ENCODE results near the gene BNIP2.

The BNIP2 gene

DNA sequence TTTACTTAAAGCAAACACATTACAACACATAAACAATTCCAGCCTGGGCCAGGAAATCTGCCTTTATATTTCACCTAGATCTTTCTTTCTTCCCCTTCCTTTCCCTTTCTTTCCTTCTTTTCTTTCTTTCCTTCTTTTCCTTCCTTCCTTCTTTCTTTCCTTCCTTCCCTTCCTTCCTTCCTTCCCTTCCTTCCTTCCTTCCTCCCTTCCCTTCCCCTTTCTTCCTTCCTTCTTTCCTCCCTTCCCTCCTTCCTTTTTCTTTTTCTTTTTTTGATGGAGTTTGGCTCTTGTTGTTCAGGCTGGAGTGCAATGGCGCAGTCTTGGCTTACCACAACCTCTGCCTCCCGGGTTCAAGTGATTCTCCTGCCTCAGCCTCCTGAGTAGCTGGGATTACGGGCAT lies 24.1 kb upstream of the BNIP2 start:
- Histone ChIP-seq H3K79me1 (ENCODE audit: low read depth, low read length) (no peaks in the 10 kb centered on the region), H3K4me2 (ENCODE audit: insufficient read depth, low read length, poor library complexity, severe bottlenecking) (no peak overlapping the region), H3K14ac (ENCODE audit: low read length) (no peak overlapping the region), H2BK15ac (ENCODE audit: low read length) (no peak overlapping the region), H2BK12ac (ENCODE audit: low read length) (no peak overlapping the region), H3K27ac (replicated peaks; ENCODE audit: low read length) (no peak overlapping the region), H2BK120ac (ENCODE audit: low read depth, low read length) (no peak overlapping the region), H3K9me3 (replicated peaks in 1 of 2; ENCODE audit: control insufficient read depth in 2 of 2, insufficient read depth in 1 of 2, low read depth in 1 of 2, low read length in 2 of 2) (no peaks in the 10 kb centered on the region), H3K4me3 (ENCODE audit: low read length in 2 of 2) (no peak overlapping the region), H3K4me1 (ENCODE audit: control insufficient read depth in 2 of 2, insufficient read depth in 1 of 2, low read depth in 1 of 2, low read length in 2 of 2) (no peaks in the 10 kb centered on the region), H2AFZ (ENCODE audit: low read length) (no peak overlapping the region), H3K36me3 (replicated peaks in 1 of 2; ENCODE audit: control insufficient read depth in 2 of 2, insufficient read depth in 2 of 2, low read length in 2 of 2) (no peaks in the 10 kb centered on the region), H3K18ac (ENCODE audit: low read length) (no peak overlapping the region), H4K8ac (ENCODE audit: low read depth, low read length) (no peak overlapping the region), H3K4ac (ENCODE audit: low read length) (no peak overlapping the region), H4K91ac (ENCODE audit: low read depth, low read length, poor library complexity) (no peak overlapping the region), H2BK5ac (ENCODE audit: low read length) (no peak overlapping the region), H3K23ac (ENCODE audit: low read depth, low read length, poor library complexity) (no peak overlapping the region), H3K27me3 (ENCODE audit: control insufficient read depth in 3 of 3, insufficient read depth in 3 of 3, low read depth in 1 of 3, low read length in 3 of 3) (peaks cover 0 to 3% (median 0%) of the 10 kb centered on the region in 3 experiments), H2AK5ac (ENCODE audit: low read depth, low read length) (no peak overlapping the region), H3K9ac (ENCODE audit: low read depth, low read length, poor library complexity) (no peak overlapping the region)
- DNase-seq (ENCODE audit: low spot score) = no peak
- no CpG with 5 or more reads among the region's 3 CpGs for WGBS, 2 donors (ENCODE audit: extremely low coverage in 2 of 2, insufficient read length in 2 of 2, insufficient replicate concordance in 1 of 2)

DNA sequence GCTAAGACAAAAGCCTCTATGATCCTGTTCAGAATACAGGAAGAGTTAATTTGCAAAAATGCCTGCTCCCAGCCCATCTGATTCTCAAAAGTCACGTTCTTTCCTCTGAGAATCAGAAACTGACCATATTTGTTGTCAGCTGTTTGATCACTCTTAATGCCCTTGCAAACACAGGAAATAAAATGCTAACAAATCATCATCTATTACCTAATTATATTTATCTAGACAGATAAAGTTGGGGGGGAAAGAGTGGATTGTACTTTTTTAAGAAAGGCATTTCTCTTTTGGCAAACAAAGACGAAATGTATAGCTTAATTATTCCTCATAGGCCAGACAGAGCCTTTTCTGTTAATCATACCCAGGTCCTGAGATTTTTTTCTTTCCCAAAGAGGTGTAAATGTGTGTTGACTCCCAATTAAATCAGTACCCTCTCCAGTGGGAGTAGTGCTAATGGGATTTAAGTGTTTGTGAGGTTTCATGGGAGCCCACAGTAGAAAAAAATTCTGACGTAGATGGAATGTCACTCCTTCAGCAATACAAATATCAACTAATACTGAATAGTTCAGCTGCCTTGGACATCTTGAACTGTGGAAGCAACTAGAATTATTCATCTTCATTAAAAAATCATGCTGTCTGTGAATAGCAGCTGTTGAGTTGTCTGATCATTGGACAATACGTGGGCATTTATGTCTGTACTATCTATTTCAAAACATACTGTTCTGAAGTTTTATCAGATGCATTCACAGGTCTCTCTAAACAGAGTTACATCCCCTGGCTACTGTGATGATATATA lies 22.5 kb upstream of the BNIP2 start:
- WGBS, 2 donors (ENCODE audit: extremely low coverage in 2 of 2, insufficient read length in 2 of 2, insufficient replicate concordance in 1 of 2) = no CpG with 5 or more reads among the region's 4 CpGs
- no peak overlapping the region for H4K8ac ChIP-seq (ENCODE audit: low read depth, low read length)
- no peaks in the 10 kb centered on the region for H3K79me1 ChIP-seq (ENCODE audit: low read depth, low read length)
- H3K18ac ChIP-seq (ENCODE audit: low read length) = no peak overlapping the region
- no peak overlapping the region for H2BK120ac ChIP-seq (ENCODE audit: low read depth, low read length)
- H3K9me3 ChIP-seq (replicated peaks in 1 of 2; ENCODE audit: control insufficient read depth in 2 of 2, insufficient read depth in 1 of 2, low read depth in 1 of 2, low read length in 2 of 2) = no peaks in the 10 kb centered on the region
- no peak overlapping the region for H3K14ac ChIP-seq (ENCODE audit: low read length)
- H3K27me3 ChIP-seq (ENCODE audit: control insufficient read depth in 3 of 3, insufficient read depth in 3 of 3, low read depth in 1 of 3, low read length in 3 of 3) = peaks cover 0 to 3% (median 0%) of the 10 kb centered on the region in 3 experiments
- H3K27ac ChIP-seq (replicated peaks; ENCODE audit: low read length) = no peak overlapping the region
- H3K4ac ChIP-seq (ENCODE audit: low read length) = no peak overlapping the region
- no peaks in the 10 kb centered on the region for H3K4me1 ChIP-seq (ENCODE audit: control insufficient read depth in 2 of 2, insufficient read depth in 1 of 2, low read depth in 1 of 2, low read length in 2 of 2)
- H2AFZ ChIP-seq (ENCODE audit: low read length) = no peak overlapping the region
- no peak overlapping the region for H2AK5ac ChIP-seq (ENCODE audit: low read depth, low read length)
- no peak overlapping the region for H2BK15ac ChIP-seq (ENCODE audit: low read length)
- no peak overlapping the region for H3K23ac ChIP-seq (ENCODE audit: low read depth, low read length, poor library complexity)
- H3K4me2 ChIP-seq (ENCODE audit: insufficient read depth, low read length, poor library complexity, severe bottlenecking) = no peak overlapping the region
- no peak overlapping the region for H2BK12ac ChIP-seq (ENCODE audit: low read length)
- no peak overlapping the region for H3K9ac ChIP-seq (ENCODE audit: low read depth, low read length, poor library complexity)
- no peak overlapping the region for H3K4me3 ChIP-seq (ENCODE audit: low read length in 2 of 2)
- no peak for DNase-seq (ENCODE audit: low spot score)
- H2BK5ac ChIP-seq (ENCODE audit: low read length) = no peak overlapping the region
- H4K91ac ChIP-seq (ENCODE audit: low read depth, low read length, poor library complexity) = no peak overlapping the region
- H3K36me3 ChIP-seq (replicated peaks in 1 of 2; ENCODE audit: control insufficient read depth in 2 of 2, insufficient read depth in 2 of 2, low read length in 2 of 2) = no peaks in the 10 kb centered on the region

DNA sequence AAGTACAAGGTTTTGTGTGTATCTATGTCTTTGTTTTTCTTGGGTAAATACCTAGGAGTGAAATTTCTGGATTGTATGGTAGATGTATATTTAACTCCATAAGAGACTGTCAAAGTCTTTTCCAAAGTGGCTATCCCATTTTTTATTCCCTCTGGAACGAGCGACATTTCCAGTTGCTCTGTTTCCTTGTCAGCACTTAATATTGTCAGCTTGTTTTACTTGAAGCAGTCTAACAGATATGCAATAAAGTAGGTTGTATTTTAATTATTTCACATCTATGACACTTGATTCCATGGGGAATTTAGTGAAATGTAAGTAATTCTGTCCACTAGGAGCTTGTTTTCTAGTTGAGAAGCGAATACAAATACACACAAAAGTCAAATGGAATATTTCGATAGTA lies 18.5 kb upstream of the BNIP2 start:
- WGBS, 2 donors (ENCODE audit: extremely low coverage in 2 of 2, insufficient read length in 2 of 2, insufficient replicate concordance in 1 of 2) = no CpG with 5 or more reads among the region's 4 CpGs
- Histone ChIP-seq H2BK120ac (ENCODE audit: low read depth, low read length) (no peak overlapping the region), H3K9ac (ENCODE audit: low read depth, low read length, poor library complexity) (no peak overlapping the region), H3K36me3 (replicated peaks in 1 of 2; ENCODE audit: control insufficient read depth in 2 of 2, insufficient read depth in 2 of 2, low read length in 2 of 2) (no peaks in the 10 kb centered on the region), H3K9me3 (replicated peaks in 1 of 2; ENCODE audit: control insufficient read depth in 2 of 2, insufficient read depth in 1 of 2, low read depth in 1 of 2, low read length in 2 of 2) (no peaks in the 10 kb centered on the region), H2BK15ac (ENCODE audit: low read length) (no peak overlapping the region), H3K4me2 (ENCODE audit: insufficient read depth, low read length, poor library complexity, severe bottlenecking) (no peak overlapping the region), H2BK12ac (ENCODE audit: low read length) (no peak overlapping the region), H4K8ac (ENCODE audit: low read depth, low read length) (no peak overlapping the region), H3K18ac (ENCODE audit: low read length) (no peak overlapping the region), H3K4me1 (ENCODE audit: control insufficient read depth in 2 of 2, insufficient read depth in 1 of 2, low read depth in 1 of 2, low read length in 2 of 2) (no peaks in the 10 kb centered on the region), H2AK5ac (ENCODE audit: low read depth, low read length) (no peak overlapping the region), H3K4me3 (ENCODE audit: low read length in 2 of 2) (no peak overlapping the region), H3K27ac (replicated peaks; ENCODE audit: low read length) (no peak overlapping the region), H3K4ac (ENCODE audit: low read length) (no peak overlapping the region), H3K27me3 (ENCODE audit: control insufficient read depth in 3 of 3, insufficient read depth in 3 of 3, low read depth in 1 of 3, low read length in 3 of 3) (peaks cover 0 to 3% (median 0%) of the 10 kb centered on the region in 3 experiments), H4K91ac (ENCODE audit: low read depth, low read length, poor library complexity) (no peak overlapping the region), H2AFZ (ENCODE audit: low read length) (no peak overlapping the region), H2BK5ac (ENCODE audit: low read length) (no peak overlapping the region), H3K79me1 (ENCODE audit: low read depth, low read length) (no peaks in the 10 kb centered on the region), H3K14ac (ENCODE audit: low read length) (no peak overlapping the region), H3K23ac (ENCODE audit: low read depth, low read length, poor library complexity) (no peak overlapping the region)
- no peak for DNase-seq (ENCODE audit: low spot score)

DNA sequence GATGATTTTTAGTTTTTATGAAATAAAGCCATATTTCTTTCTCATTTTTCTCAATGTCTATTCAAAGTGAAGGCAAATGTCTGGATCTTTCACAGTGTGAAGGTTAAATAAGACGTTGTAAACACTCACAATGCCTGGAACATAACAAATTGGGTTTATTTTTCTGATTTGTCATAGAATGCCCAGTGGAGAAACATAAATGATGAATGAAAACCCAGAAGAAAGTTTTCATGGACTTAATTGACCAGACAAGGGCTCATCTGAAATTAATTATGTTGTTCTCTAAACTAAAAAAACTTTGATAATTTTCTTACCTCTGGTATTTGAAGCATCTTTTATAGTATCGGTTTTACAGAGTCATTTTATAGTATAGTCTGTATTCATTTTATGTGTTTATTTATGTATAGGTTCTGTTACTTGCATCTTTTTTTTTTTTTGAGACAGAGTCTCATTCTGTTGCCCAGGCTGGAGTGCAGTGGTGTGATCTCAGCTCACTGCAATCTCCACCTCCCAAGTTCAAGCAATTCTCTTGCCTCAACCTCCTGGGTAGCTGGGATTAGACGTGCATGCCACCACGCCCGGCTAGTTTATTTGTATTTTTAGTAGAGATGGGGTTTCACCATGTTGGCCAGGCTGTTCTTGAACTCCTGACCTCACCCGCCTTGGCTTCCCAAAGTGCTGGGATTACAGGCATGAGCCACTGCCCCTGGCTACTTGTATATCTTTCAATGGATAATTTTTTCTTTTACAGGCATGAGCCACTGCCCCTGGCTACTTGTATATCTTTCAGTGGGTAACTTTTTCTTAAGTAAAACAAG lies 15.1 kb upstream of the BNIP2 start:
- H2BK120ac ChIP-seq (ENCODE audit: low read depth, low read length) = no peak overlapping the region

More for the DNA sequence above, 15.1 kb upstream of the BNIP2 start:
- H4K8ac ChIP-seq (ENCODE audit: low read depth, low read length) = no peak overlapping the region
- no peak overlapping the region for H3K18ac ChIP-seq (ENCODE audit: low read length)
- no peak overlapping the region for H3K9ac ChIP-seq (ENCODE audit: low read depth, low read length, poor library complexity)
- no peak overlapping the region for H3K4me2 ChIP-seq (ENCODE audit: insufficient read depth, low read length, poor library complexity, severe bottlenecking)
- no CpG with 5 or more reads among the region's 6 CpGs for WGBS, 2 donors (ENCODE audit: extremely low coverage in 2 of 2, insufficient read length in 2 of 2, insufficient replicate concordance in 1 of 2)
- H2AFZ ChIP-seq (ENCODE audit: low read length) = no peak overlapping the region
- no peaks in the 10 kb centered on the region for H3K27me3 ChIP-seq (ENCODE audit: control insufficient read depth in 3 of 3, insufficient read depth in 3 of 3, low read depth in 1 of 3, low read length in 3 of 3)
- H3K14ac ChIP-seq (ENCODE audit: low read length) = no peak overlapping the region
- H3K4ac ChIP-seq (ENCODE audit: low read length) = no peak overlapping the region
- H3K23ac ChIP-seq (ENCODE audit: low read depth, low read length, poor library complexity) = no peak overlapping the region
- H2AK5ac ChIP-seq (ENCODE audit: low read depth, low read length) = no peak overlapping the region
- H2BK15ac ChIP-seq (ENCODE audit: low read length) = no peak overlapping the region
- no peak overlapping the region for H3K4me3 ChIP-seq (ENCODE audit: low read length in 2 of 2)
- H2BK5ac ChIP-seq (ENCODE audit: low read length) = no peak overlapping the region
- no peak for DNase-seq (ENCODE audit: low spot score)
- no peak overlapping the region for H3K27ac ChIP-seq (replicated peaks; ENCODE audit: low read length)
- no peaks in the 10 kb centered on the region for H3K36me3 ChIP-seq (replicated peaks in 1 of 2; ENCODE audit: control insufficient read depth in 2 of 2, insufficient read depth in 2 of 2, low read length in 2 of 2)
- no peak overlapping the region for H4K91ac ChIP-seq (ENCODE audit: low read depth, low read length, poor library complexity)
- H3K79me1 ChIP-seq (ENCODE audit: low read depth, low read length) = no peaks in the 10 kb centered on the region
- H2BK12ac ChIP-seq (ENCODE audit: low read length) = no peak overlapping the region
- H3K4me1 ChIP-seq (ENCODE audit: control insufficient read depth in 2 of 2, insufficient read depth in 1 of 2, low read depth in 1 of 2, low read length in 2 of 2) = no peaks in the 10 kb centered on the region
- H3K9me3 ChIP-seq (replicated peaks in 1 of 2; ENCODE audit: control insufficient read depth in 2 of 2, insufficient read depth in 1 of 2, low read depth in 1 of 2, low read length in 2 of 2) = no peaks in the 10 kb centered on the region
